ENCODE measurements around the gene STRBP. TPM values are rescaled to one million over a fixed set of nuclear protein-coding genes. Genes with fewer than 3 reads are reported as not detected.
"Not testable (repeated sequence)": the region's sequence is repeated elsewhere in the genome, so short reads cannot be mapped to it uniquely, and the experiment has no call there.

STRBP gene
- total and polyA plus RNA-seq, 4 experiments from 2014 or later = 17.5 to 23.8 (median 21.3) TPM

GRCh38 chr9:123310551-123311249 is 42.3 kb upstream of the STRBP start:
- Mint-ChIP-seq H3K27me3 (peaks cover 0 to 5% of the 10 kb centered on the region in 2 donors), H3K36me3 (no peaks in the 10 kb centered on the region), H3K4me3 (no peak overlapping the region), H3K9me3 (peaks cover 0 to 1% (median 0%) of the 10 kb centered on the region in 8 donors), H3K27ac (no peak overlapping the region), H3K4me1 (peaks cover 0 to 12% (median 1%) of the 10 kb centered on the region in 4 donors)
- intact Hi-C loops (cut with micrococcal nuclease) = no loop called here
- POLR2A ChIA-PET (ENCODE audit: partially characterized antibody) = no interaction called here
- CTCF ChIA-PET (ENCODE audit: partially characterized antibody) = interaction anchor here (0.5 kb wide), 1 partner anchor 39 kb away, joined by 4 read pairs; no protein-coding TSS in a partner anchor
- Histone ChIP-seq H3K4me1 (ENCODE audit: insufficient read depth, low read length) (peaks cover 3% of the 10 kb centered on the region), H3K27me3 (ENCODE audit: insufficient read depth, low read length) (no peaks in the 10 kb centered on the region), H3K4me3 (ENCODE audit: low read length in 2 of 2) (no peak overlapping the region), H3K9me3 (ENCODE audit: control insufficient read depth in 1 of 2, low read length in 2 of 2) (no peaks in the 10 kb centered on the region), H3K36me3 (ENCODE audit: insufficient read depth, low read length) (no peaks in the 10 kb centered on the region), H3K27ac (ENCODE audit: low read depth, low read length) (no peak overlapping the region)
- DNase-seq = no peak

DNA sequence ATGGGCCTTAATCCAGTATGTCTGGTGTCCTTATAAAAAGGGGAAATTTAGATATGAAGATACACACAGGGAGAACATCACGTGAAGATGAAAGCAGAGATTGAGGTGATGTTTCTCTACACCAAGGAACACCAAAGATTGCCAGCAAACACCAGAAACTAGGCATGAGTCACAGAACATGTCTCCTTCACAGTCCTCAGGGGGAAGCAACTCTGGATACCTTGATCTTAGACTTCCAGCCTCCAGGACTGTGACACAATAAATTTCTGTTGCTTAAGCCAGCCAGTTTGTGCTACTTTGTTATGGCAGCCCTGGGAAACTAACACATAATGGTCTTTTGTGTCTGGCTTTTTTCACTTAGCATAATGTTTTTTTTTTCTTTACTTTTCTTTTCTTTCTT is 41.2 kb upstream of the STRBP start:
- peaks cover 0 to 1% (median 0%) of the 10 kb centered on the region in 8 donors for H3K9me3 Mint-ChIP-seq
- H3K4me3 Mint-ChIP-seq = no peak overlapping the region
- Histone ChIP-seq H3K4me1 (ENCODE audit: insufficient read depth, low read length) (peaks cover 11% of the 10 kb centered on the region), H3K27ac (ENCODE audit: low read depth, low read length) (no peak overlapping the region), H3K9me3 (ENCODE audit: control insufficient read depth in 1 of 2, low read length in 2 of 2) (no peaks in the 10 kb centered on the region), H3K27me3 (ENCODE audit: insufficient read depth, low read length) (no peaks in the 10 kb centered on the region), H3K4me3 (ENCODE audit: low read length in 2 of 2) (no peak overlapping the region), H3K36me3 (ENCODE audit: insufficient read depth, low read length) (no peaks in the 10 kb centered on the region)
- H3K27ac Mint-ChIP-seq = no peak overlapping the region
- intact Hi-C loops (cut with micrococcal nuclease) = no loop called here
- ChIA-PET CTCF (ENCODE audit: partially characterized antibody) (no interaction called here), POLR2A (ENCODE audit: partially characterized antibody) (interaction anchor here (0.5 kb wide), 1 partner anchor 15 kb away, joined by 3 read pairs; no protein-coding TSS in a partner anchor)
- DNase-seq = no peak
- H3K4me1 Mint-ChIP-seq = peaks cover 5 to 17% (median 9%) of the 10 kb centered on the region in 4 donors
- peaks cover 0 to 3% of the 10 kb centered on the region in 2 donors for H3K27me3 Mint-ChIP-seq
- no peaks in the 10 kb centered on the region for H3K36me3 Mint-ChIP-seq

GRCh38 chr9:123305879-123306278 is 37.5 kb upstream of the STRBP start:
- Mint-ChIP-seq H3K27ac (no peak overlapping the region), H3K27me3 (peaks cover 0 to 3% of the 10 kb centered on the region in 2 donors), H3K4me3 (no peak overlapping the region), H3K36me3 (no peaks in the 10 kb centered on the region), H3K9me3 (peaks cover 0 to 2% (median 0%) of the 10 kb centered on the region in 8 donors), H3K4me1 (peaks cover 13 to 26% (median 17%) of the 10 kb centered on the region in 4 donors)
- Histone ChIP-seq H3K9me3 (ENCODE audit: control insufficient read depth in 1 of 2, low read length in 2 of 2) (no peaks in the 10 kb centered on the region), H3K27ac (ENCODE audit: low read depth, low read length) (no peak overlapping the region), H3K36me3 (ENCODE audit: insufficient read depth, low read length) (no peaks in the 10 kb centered on the region), H3K4me3 (ENCODE audit: low read length in 2 of 2) (no peak overlapping the region), H3K4me1 (ENCODE audit: insufficient read depth, low read length) (peaks cover 16% of the 10 kb centered on the region), H3K27me3 (ENCODE audit: insufficient read depth, low read length) (no peaks in the 10 kb centered on the region)
- ChIA-PET POLR2A (ENCODE audit: partially characterized antibody) (interaction anchor here (1.0 kb wide), 1 partner anchor 37 kb away, joined by 4 read pairs; the partner anchor contains the start of gene STRBP), CTCF (ENCODE audit: partially characterized antibody) (interaction anchor here (1.2 kb wide), 1 partner anchor 9 kb away, joined by 3 read pairs; no protein-coding TSS in a partner anchor)
- intact Hi-C loops (cut with micrococcal nuclease) = no loop called here
- no peak for DNase-seq

DNA sequence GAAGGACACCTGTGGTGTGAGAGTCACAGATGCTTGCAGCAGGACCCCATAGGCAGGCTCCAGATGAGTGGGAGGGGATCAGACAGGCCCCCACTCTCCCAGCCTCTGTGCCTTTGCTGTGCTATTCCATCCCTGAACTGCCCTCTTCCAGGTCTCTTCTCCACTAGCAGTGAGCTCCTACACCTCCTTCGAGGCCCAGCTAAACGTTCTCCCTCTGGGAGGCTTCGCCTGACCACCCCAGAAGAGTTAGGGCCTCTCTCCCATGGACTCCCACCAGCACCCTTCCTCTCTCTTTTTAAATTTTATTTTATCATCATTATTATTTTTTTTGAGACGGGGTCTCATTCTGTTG is 35.9 kb upstream of the STRBP start:
- no peaks in the 10 kb centered on the region for H3K36me3 ChIP-seq (ENCODE audit: insufficient read depth, low read length)
- intact Hi-C loops (cut with micrococcal nuclease) = no loop called here
- H3K4me3 ChIP-seq (ENCODE audit: low read length in 2 of 2) = no peak overlapping the region
- ChIA-PET POLR2A (ENCODE audit: partially characterized antibody) (interaction anchor here (1.5 kb wide), 1 partner anchor 35 kb away, joined by 4 read pairs; no protein-coding TSS in a partner anchor), CTCF (ENCODE audit: partially characterized antibody) (interaction anchor here (1.0 kb wide), 1 partner anchor 44 kb away, joined by 3 read pairs; no protein-coding TSS in a partner anchor)
- no peaks in the 10 kb centered on the region for H3K27me3 ChIP-seq (ENCODE audit: insufficient read depth, low read length)
- peak overlapping the region in 4 of 8 donors; percentile 63 to 80 (median 78) for H3K4me3 Mint-ChIP-seq
- no peaks in the 10 kb centered on the region for H3K36me3 Mint-ChIP-seq
- H3K9me3 ChIP-seq (ENCODE audit: control insufficient read depth in 1 of 2, low read length in 2 of 2) = no peaks in the 10 kb centered on the region
- peaks cover 0 to 2% (median 0%) of the 10 kb centered on the region in 8 donors for H3K9me3 Mint-ChIP-seq
- H3K27ac Mint-ChIP-seq = peak overlapping the region in 3 of 7 donors; percentile 20 to 83 (median 45)
- no peak overlapping the region for H3K27ac ChIP-seq (ENCODE audit: low read depth, low read length)
- peaks cover 0 to 3% of the 10 kb centered on the region in 2 donors for H3K27me3 Mint-ChIP-seq
- peaks cover 16% of the 10 kb centered on the region for H3K4me1 ChIP-seq (ENCODE audit: insufficient read depth, low read length)
- DNase-seq = no peak
- peaks cover 13 to 26% (median 17%) of the 10 kb centered on the region in 4 donors for H3K4me1 Mint-ChIP-seq

GRCh38 chr9:123302348-123303214 is 34.2 kb upstream of the STRBP start:
- Mint-ChIP-seq H3K9me3 (peaks cover 0 to 2% (median 0%) of the 10 kb centered on the region in 8 donors), H3K36me3 (no peaks in the 10 kb centered on the region), H3K4me3 (peak overlapping the region in 3 of 8 donors; percentile 2 to 39 (median 27)), H3K27ac (peak overlapping the region in 2 of 7 donors; percentile 44 to 82), H3K4me1 (peaks cover 13 to 26% (median 17%) of the 10 kb centered on the region in 4 donors), H3K27me3 (peaks cover 0 to 3% of the 10 kb centered on the region in 2 donors)
- Histone ChIP-seq H3K36me3 (ENCODE audit: insufficient read depth, low read length) (no peaks in the 10 kb centered on the region), H3K9me3 (ENCODE audit: control insufficient read depth in 1 of 2, low read length in 2 of 2) (no peaks in the 10 kb centered on the region), H3K4me1 (ENCODE audit: insufficient read depth, low read length) (peaks cover 16% of the 10 kb centered on the region), H3K27ac (ENCODE audit: low read depth, low read length) (no peak overlapping the region), H3K4me3 (ENCODE audit: low read length in 2 of 2) (no peak overlapping the region), H3K27me3 (ENCODE audit: insufficient read depth, low read length) (no peaks in the 10 kb centered on the region)
- intact Hi-C loops (cut with micrococcal nuclease) = no loop called here
- no peak for DNase-seq
- ChIA-PET CTCF (ENCODE audit: partially characterized antibody) (no interaction called here), POLR2A (ENCODE audit: partially characterized antibody) (no interaction called here)

- H3K27ac Mint-ChIP-seq = not testable (repeated sequence)
These were observed 33.5 kb upstream of the STRBP start for GRCh38 chr9:123301936-123302335.

DNA sequence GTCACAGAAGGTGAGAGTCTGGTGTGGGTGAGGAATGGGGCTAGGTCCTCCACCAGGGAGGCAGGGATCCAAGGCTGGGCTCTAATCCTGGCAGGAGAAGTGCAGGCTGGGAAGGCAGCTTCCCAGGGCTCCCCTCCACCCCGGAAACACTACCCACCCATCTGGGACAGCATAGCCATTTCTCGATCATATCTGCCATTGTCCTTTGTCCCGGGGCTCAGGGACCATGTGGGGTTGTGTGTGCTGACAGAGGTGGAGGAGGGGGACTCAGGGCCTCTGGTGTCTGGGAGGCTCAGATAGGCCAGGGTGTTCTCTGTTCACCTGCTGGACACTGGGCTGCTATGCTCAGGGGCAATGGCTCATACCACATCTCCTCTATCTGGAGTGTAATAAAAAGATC is 32.2 kb upstream of the STRBP start:
- Mint-ChIP-seq H3K4me3 (no peak overlapping the region), H3K4me1 (peaks cover 13 to 26% (median 17%) of the 10 kb centered on the region in 4 donors), H3K36me3 (no peaks in the 10 kb centered on the region), H3K27ac (peak overlapping the region in 1 of 7 donors; percentile 15), H3K9me3 (peaks cover 0 to 2% (median 0%) of the 10 kb centered on the region in 8 donors), H3K27me3 (peaks cover 0 to 3% of the 10 kb centered on the region in 2 donors)
- H3K4me1 ChIP-seq (ENCODE audit: insufficient read depth, low read length) = peaks cover 13% of the 10 kb centered on the region
- no peaks in the 10 kb centered on the region for H3K36me3 ChIP-seq (ENCODE audit: insufficient read depth, low read length)
- H3K27me3 ChIP-seq (ENCODE audit: insufficient read depth, low read length) = no peaks in the 10 kb centered on the region
- no peaks in the 10 kb centered on the region for H3K9me3 ChIP-seq (ENCODE audit: control insufficient read depth in 1 of 2, low read length in 2 of 2)
- H3K27ac ChIP-seq (ENCODE audit: low read depth, low read length) = no peak overlapping the region
- DNase-seq = no peak
- intact Hi-C loops (cut with micrococcal nuclease) = no loop called here
- ChIA-PET CTCF (ENCODE audit: partially characterized antibody) (interaction anchor here (1.6 kb wide), 1 partner anchor 18 kb away, joined by 4 read pairs; no protein-coding TSS in a partner anchor), POLR2A (ENCODE audit: partially characterized antibody) (no interaction called here)
- no peak overlapping the region for H3K4me3 ChIP-seq (ENCODE audit: low read length in 2 of 2)

More at GRCh38 chr9:123301936-123302335, 33.5 kb upstream of the STRBP start:
- intact Hi-C loops (cut with micrococcal nuclease); POLR2A ChIA-PET (ENCODE audit: partially characterized antibody); DNase-seq; H3K9me3 ChIP-seq (ENCODE audit: control insufficient read depth in 1 of 2, low read length in 2 of 2); H3K4me3 Mint-ChIP-seq; H3K36me3 Mint-ChIP-seq; CTCF ChIA-PET (ENCODE audit: partially characterized antibody); H3K9me3 Mint-ChIP-seq; H3K27me3 ChIP-seq (ENCODE audit: insufficient read depth, low read length); H3K27ac ChIP-seq (ENCODE audit: low read depth, low read length); H3K27me3 Mint-ChIP-seq; H3K36me3 ChIP-seq (ENCODE audit: insufficient read depth, low read length); H3K4me3 ChIP-seq (ENCODE audit: low read length in 2 of 2): not testable (repeated sequence)
- H3K4me1 ChIP-seq (ENCODE audit: insufficient read depth, low read length) = peaks cover 16% of the 10 kb centered on the region
- H3K4me1 Mint-ChIP-seq = peaks cover 13 to 26% (median 17%) of the 10 kb centered on the region in 4 donors

All from CD4-positive, alpha-beta memory T cell (primary cell).